Vagina (tissue), 2 donors: ENCODE measurements around the gene TTI1.

Experiments
- POLR2A ChIP-seq, 2 donors: fragments of 450-650 bp; IDR thresholded peaks; one replicate each; pipeline ENCODE4 v1.6.1; 2017; ENCODE audit warnings: antibody characterized with exemption in 2 of 2, mild to moderate bottlenecking in 2 of 2, moderate library complexity in 2 of 2
- POLR2AphosphoS5 ChIP-seq, 2 donors: sonication (generic); formaldehyde crosslinking; IDR thresholded peaks; one replicate each; pipeline ENCODE4 v1.9.0; 2017; ENCODE audit warnings: antibody characterized with exemption in 2 of 2, mild to moderate bottlenecking in 2 of 2, low read depth in 1 of 2; ENCODE audit not compliant: insufficient read depth in 1 of 2
- TF ChIP-seq, protein P1 (sequence below), 3 experiments: fragments of 450-650 bp in 2 of 3; fragments of 200-600 bp in 1 of 3; sonication (generic) in 1 of 3; IDR thresholded peaks; one replicate each; pipeline ENCODE4 v1.5.1; 2017 to 2019; ENCODE audit warnings: antibody characterized with exemption in 3 of 3, mild to moderate bottlenecking in 2 of 3, moderate library complexity in 2 of 3

GRCh38 chr20:37986044-37986858 lies 47.0 kb downstream of the TTI1 start:
- TF ChIP-seq, protein P1, sequence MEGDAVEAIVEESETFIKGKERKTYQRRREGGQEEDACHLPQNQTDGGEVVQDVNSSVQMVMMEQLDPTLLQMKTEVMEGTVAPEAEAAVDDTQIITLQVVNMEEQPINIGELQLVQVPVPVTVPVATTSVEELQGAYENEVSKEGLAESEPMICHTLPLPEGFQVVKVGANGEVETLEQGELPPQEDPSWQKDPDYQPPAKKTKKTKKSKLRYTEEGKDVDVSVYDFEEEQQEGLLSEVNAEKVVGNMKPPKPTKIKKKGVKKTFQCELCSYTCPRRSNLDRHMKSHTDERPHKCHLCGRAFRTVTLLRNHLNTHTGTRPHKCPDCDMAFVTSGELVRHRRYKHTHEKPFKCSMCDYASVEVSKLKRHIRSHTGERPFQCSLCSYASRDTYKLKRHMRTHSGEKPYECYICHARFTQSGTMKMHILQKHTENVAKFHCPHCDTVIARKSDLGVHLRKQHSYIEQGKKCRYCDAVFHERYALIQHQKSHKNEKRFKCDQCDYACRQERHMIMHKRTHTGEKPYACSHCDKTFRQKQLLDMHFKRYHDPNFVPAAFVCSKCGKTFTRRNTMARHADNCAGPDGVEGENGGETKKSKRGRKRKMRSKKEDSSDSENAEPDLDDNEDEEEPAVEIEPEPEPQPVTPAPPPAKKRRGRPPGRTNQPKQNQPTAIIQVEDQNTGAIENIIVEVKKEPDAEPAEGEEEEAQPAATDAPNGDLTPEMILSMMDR (IDR thresholded peaks at IDR 0.05): no peak
- no peak for TF ChIP-seq POLR2AphosphoS5 (IDR thresholded peaks at IDR 0.05; ENCODE audit: insufficient read depth in 1 of 2, low read depth in 1 of 2)
- TF ChIP-seq POLR2A (IDR thresholded peaks at IDR 0.05): no peak
